Activated naive CD4-positive, alpha-beta T cell treated with anti-CD3 and anti-CD28 coated beads, Interleukin-2, amount 10 ng/mL, durations not matched to agents 7 days and 5 days (primary cell): ENCODE measurements around the gene COL9A1.

ENCODE experiments used
- CTCF ChIA-PET: fragments of 350-600 bp; sonication (Branson Sonifier 250); formaldehyde crosslinking; loops from one replicate; lab custom pipeline; 2021; ENCODE audit warnings: antibody characterized with exemption; lab: Charles Lee
- DNase-seq: peaks from one replicate; pipeline ENCODE4 v3.0.0-alpha.2; 2020
- H3K27ac Mint-ChIP-seq: one replicate; pipeline ENCODE4 v1.8.0; 2021; ENCODE audit warnings: mild to moderate bottlenecking, moderate library complexity, mixed read lengths
- H3K27me3 Mint-ChIP-seq: one replicate; pipeline ENCODE4 v1.8.0; 2021; ENCODE audit warnings: mild to moderate bottlenecking, mixed read lengths
- H3K36me3 Mint-ChIP-seq: one replicate; pipeline ENCODE4 v1.8.0; 2021; ENCODE audit warnings: mixed read lengths
- H3K4me1 Mint-ChIP-seq: one replicate; pipeline ENCODE4 v1.8.0; 2021; ENCODE audit warnings: mixed read lengths
- H3K4me3 Mint-ChIP-seq: one replicate; pipeline ENCODE4 v1.8.0; 2021; ENCODE audit warnings: mild to moderate bottlenecking, moderate library complexity, mixed read lengths
- H3K9me3 Mint-ChIP-seq: one replicate; pipeline ENCODE4 v1.8.0; 2021; ENCODE audit warnings: mixed read lengths

COL9A1 gene

GRCh38 chr6:70280400-70280853, 22.5 kb downstream of the COL9A1 start:
- DNase-seq: no peak
- H3K4me1 Mint-ChIP-seq: no peaks in the 10 kb centered on the region
- H3K9me3 Mint-ChIP-seq: no peaks in the 10 kb centered on the region
- no peaks in the 10 kb centered on the region for H3K36me3 Mint-ChIP-seq
- CTCF ChIA-PET: no interaction called here
- H3K27ac Mint-ChIP-seq: no peak overlapping the region
- H3K4me3 Mint-ChIP-seq: no peak overlapping the region
- peaks cover 45% of the 10 kb centered on the region for H3K27me3 Mint-ChIP-seq

DNA sequence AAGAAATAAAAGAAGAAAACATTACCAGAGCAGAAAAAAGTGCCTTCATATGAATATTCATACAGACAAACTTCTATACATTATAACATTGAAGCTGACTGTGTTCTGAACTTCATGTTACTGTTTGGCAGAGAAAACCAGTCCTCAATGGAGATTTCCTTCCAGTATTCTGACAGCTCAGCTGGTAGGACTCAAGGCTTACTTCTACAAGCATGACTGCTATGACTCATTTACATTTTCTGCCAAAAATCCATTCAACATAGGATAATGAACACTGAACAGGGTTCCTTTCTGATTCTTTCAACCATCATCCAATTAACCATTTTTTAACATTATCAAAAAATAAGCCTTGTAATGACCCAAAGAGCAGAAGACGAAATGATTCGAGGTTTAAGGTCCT, 25.4 kb downstream of the COL9A1 start:
- CTCF ChIA-PET: no interaction called here
- Mint-ChIP-seq H3K9me3 (no peaks in the 10 kb centered on the region), H3K4me1 (no peaks in the 10 kb centered on the region), H3K27me3 (peaks cover 26% of the 10 kb centered on the region), H3K4me3 (no peak overlapping the region), H3K27ac (no peak overlapping the region), H3K36me3 (no peaks in the 10 kb centered on the region)
- DNase-seq: no peak

GRCh38 chr6:70274338-70274737, 28.5 kb downstream of the COL9A1 start:
- Mint-ChIP-seq H3K27me3 (no peaks in the 10 kb centered on the region), H3K4me3 (no peak overlapping the region), H3K36me3 (no peaks in the 10 kb centered on the region), H3K4me1 (no peaks in the 10 kb centered on the region), H3K27ac (no peak overlapping the region), H3K9me3 (no peaks in the 10 kb centered on the region)
- CTCF ChIA-PET: interaction anchor here (0.7 kb wide), 1 partner anchor 53 kb away, joined by 5 read pairs; no protein-coding TSS in a partner anchor
- DNase-seq: no peak

- Mint-ChIP-seq H3K36me3 (no peaks in the 10 kb centered on the region), H3K27me3 (no peaks in the 10 kb centered on the region), H3K9me3 (no peaks in the 10 kb centered on the region), H3K4me1 (no peaks in the 10 kb centered on the region), H3K4me3 (no peak overlapping the region), H3K27ac (no peak overlapping the region)
- no peak for DNase-seq
- CTCF ChIA-PET: no interaction called here
These were observed 30.8 kb downstream of the COL9A1 start for GRCh38 chr6:70272071-70272470.

DNA sequence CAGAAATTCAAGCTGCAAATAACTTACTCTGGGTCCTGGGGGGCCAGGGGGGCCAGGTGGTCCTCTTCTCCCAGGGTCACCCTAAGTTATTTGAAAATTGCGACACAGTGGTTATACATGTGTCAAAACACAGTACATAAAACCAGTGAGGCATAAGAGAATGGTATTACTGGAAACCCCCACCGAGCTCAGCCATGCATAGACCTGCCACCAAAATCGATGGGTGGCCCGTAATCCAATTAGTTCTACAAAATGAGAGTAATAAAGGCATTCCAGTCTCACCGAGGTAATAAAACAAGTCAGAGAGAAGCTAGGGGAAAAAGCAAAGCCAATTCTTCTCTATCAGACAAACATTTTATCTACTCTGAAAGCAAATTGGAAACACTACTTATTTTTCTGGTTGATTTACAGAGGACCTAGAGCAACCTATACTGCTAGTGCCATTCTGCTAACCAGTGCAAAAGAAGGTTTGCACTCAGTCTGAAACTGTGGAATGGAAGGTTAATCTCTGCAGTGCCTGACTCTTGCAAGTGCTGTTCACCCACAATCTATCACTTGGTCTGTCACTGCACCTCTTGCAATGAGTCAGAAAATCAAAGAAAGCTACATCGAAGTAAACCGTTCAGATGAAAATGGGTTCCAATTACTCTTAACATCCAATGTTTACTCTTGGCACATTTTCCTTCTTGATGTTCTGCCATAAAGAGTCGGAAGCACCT, 32.4 kb downstream of the COL9A1 start:
- Mint-ChIP-seq H3K4me3 (no peak overlapping the region), H3K4me1 (no peaks in the 10 kb centered on the region), H3K27ac (no peak overlapping the region), H3K36me3 (no peaks in the 10 kb centered on the region), H3K27me3 (no peaks in the 10 kb centered on the region), H3K9me3 (no peaks in the 10 kb centered on the region)
- no peak for DNase-seq
- CTCF ChIA-PET: no interaction called here

- H3K4me1 Mint-ChIP-seq: no peaks in the 10 kb centered on the region
- DNase-seq: no peak
- H3K9me3 Mint-ChIP-seq: no peaks in the 10 kb centered on the region
- no peak overlapping the region for H3K4me3 Mint-ChIP-seq
- CTCF ChIA-PET: no interaction called here
- no peak overlapping the region for H3K27ac Mint-ChIP-seq
- H3K36me3 Mint-ChIP-seq: no peaks in the 10 kb centered on the region
- no peaks in the 10 kb centered on the region for H3K27me3 Mint-ChIP-seq
These were observed 36.7 kb downstream of the COL9A1 start for GRCh38 chr6:70266142-70266541.

DNA sequence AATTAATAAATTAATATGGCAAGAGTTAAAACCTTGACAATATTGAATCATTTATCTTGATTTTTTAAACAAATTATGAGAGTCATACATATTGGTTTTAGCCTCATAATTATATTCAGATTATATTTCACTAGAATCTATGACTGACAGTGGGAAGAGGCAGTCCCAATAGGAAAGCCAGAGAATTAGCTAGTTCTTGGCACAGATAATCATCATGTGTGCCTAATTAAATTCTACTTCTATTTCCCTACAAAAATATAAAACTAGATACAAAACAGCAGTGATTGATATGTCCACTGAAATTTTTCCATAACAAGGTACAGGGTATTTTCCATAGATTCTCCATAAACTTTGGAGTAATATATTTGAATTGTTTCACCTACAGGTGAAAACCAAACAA, 38.6 kb downstream of the COL9A1 start:
- Mint-ChIP-seq H3K27me3 (no peaks in the 10 kb centered on the region), H3K4me1 (no peaks in the 10 kb centered on the region), H3K4me3 (no peak overlapping the region), H3K9me3 (no peaks in the 10 kb centered on the region), H3K27ac (no peak overlapping the region), H3K36me3 (no peaks in the 10 kb centered on the region)
- no peak for DNase-seq
- CTCF ChIA-PET: no interaction called here

DNA sequence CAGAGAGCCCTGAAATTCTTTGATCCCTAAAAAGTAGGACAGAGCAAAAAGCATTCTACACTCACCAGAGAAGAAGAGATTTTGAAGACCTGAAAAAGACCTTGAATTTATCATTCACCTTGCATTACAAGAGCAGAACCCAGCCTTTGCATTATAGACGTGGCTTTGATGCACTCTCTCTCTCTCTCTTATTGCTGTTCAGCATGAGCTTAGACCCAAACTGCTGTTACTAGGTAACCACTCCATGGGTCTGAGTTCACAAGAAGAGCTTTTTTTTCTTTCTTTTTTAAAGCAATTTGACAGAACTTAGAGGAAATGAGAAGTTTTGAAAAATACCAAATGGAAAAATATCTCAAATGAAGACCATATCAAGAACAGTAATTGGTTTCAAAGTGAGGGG, 44.4 kb downstream of the COL9A1 start:
- H3K4me1 Mint-ChIP-seq: no peaks in the 10 kb centered on the region
- no peak overlapping the region for H3K27ac Mint-ChIP-seq
- no peaks in the 10 kb centered on the region for H3K9me3 Mint-ChIP-seq
- no peak overlapping the region for H3K4me3 Mint-ChIP-seq
- CTCF ChIA-PET: interaction anchor here (0.7 kb wide), 1 partner anchor 1297 kb away, joined by 3 read pairs; no protein-coding TSS in a partner anchor
- no peak for DNase-seq
- H3K36me3 Mint-ChIP-seq: no peaks in the 10 kb centered on the region
- H3K27me3 Mint-ChIP-seq: no peaks in the 10 kb centered on the region

DNA sequence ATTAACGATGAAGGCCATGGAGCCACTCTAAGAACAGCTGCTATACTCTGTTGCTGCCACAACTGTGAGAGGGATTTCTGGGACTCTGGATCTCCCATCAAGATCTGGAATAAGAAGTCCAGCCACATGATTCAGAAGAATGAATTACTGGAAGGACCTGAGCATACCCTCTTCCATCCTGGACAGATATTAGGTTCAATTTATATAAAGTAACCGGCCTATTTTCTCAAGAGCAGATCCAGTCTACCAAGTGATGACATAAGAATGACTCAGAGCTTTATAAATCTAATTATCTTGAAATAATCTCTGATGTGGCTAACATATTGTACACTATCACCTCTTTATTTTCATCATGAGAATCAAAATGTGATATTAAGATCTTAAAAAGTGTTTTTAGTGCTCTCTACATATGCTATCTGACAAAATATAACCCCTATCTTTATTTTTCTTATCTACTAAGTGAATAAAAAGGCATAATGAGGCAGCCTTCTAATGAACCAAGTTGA, 45.1 kb downstream of the COL9A1 start:
- CTCF ChIA-PET: no interaction called here
- Mint-ChIP-seq H3K27ac (no peak overlapping the region), H3K27me3 (no peaks in the 10 kb centered on the region), H3K4me3 (no peak overlapping the region), H3K36me3 (no peaks in the 10 kb centered on the region), H3K9me3 (no peaks in the 10 kb centered on the region), H3K4me1 (no peaks in the 10 kb centered on the region)
- DNase-seq: no peak

DNA sequence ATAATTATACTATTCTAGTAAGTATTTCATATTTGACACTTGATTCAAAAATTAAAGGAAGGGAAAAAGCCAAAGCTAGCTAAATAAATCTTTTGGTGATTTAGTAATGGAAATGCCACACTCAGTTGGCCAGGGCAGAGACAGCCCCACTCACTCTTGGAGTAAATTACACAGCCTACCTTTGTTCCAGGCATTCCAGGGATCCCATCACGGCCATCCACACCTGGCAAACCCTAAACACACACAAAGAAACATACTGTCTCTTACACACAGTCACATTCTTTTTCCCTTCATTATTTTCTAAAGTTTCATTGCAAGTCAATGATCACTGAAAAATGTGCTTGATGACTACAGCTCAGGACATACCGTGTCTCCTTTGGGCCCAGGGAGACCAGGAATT, 48.1 kb downstream of the COL9A1 start:
- Mint-ChIP-seq H3K36me3 (no peaks in the 10 kb centered on the region), H3K9me3 (no peaks in the 10 kb centered on the region)
- CTCF ChIA-PET: interaction anchor here (2.6 kb wide), 1 partner anchor 33 kb away, joined by 8 read pairs; no protein-coding TSS in a partner anchor

GRCh38 chr6:70253923-70254322, 49.0 kb downstream of the COL9A1 start:
- H3K9me3 Mint-ChIP-seq: no peaks in the 10 kb centered on the region
- no peak overlapping the region for H3K4me3 Mint-ChIP-seq
- CTCF ChIA-PET: interaction anchor here (0.6 to 2.6 kb wide), 2 partner anchors 33 to 103 kb away, joined by 3 to 8 read pairs; no protein-coding TSS in a partner anchor
- DNase-seq: no peak
- no peaks in the 10 kb centered on the region for H3K27me3 Mint-ChIP-seq
- H3K36me3 Mint-ChIP-seq: no peaks in the 10 kb centered on the region
- H3K27ac Mint-ChIP-seq: no peak overlapping the region
- no peaks in the 10 kb centered on the region for H3K4me1 Mint-ChIP-seq

More for the DNA sequence above, 48.1 kb downstream of the COL9A1 start:
- Mint-ChIP-seq H3K4me1 (no peaks in the 10 kb centered on the region), H3K4me3 (no peak overlapping the region), H3K27me3 (no peaks in the 10 kb centered on the region), H3K27ac (no peak overlapping the region)
- DNase-seq: no peak

- DNase-seq: no peak
- no peaks in the 10 kb centered on the region for H3K27me3 Mint-ChIP-seq
- H3K36me3 Mint-ChIP-seq: no peaks in the 10 kb centered on the region
- CTCF ChIA-PET: no interaction called here
- no peak overlapping the region for H3K27ac Mint-ChIP-seq
- H3K4me3 Mint-ChIP-seq: no peak overlapping the region
- H3K4me1 Mint-ChIP-seq: no peaks in the 10 kb centered on the region
- H3K9me3 Mint-ChIP-seq: no peaks in the 10 kb centered on the region
These were observed 50.3 kb downstream of the COL9A1 start for GRCh38 chr6:70252604-70253003.

- DNase-seq: no peak
- no peaks in the 10 kb centered on the region for H3K4me1 Mint-ChIP-seq
- no peaks in the 10 kb centered on the region for H3K36me3 Mint-ChIP-seq
- H3K27ac Mint-ChIP-seq: no peak overlapping the region
- no peaks in the 10 kb centered on the region for H3K9me3 Mint-ChIP-seq
- H3K27me3 Mint-ChIP-seq: peaks cover 6% of the 10 kb centered on the region
- H3K4me3 Mint-ChIP-seq: no peak overlapping the region
- CTCF ChIA-PET: no interaction called here
These were observed 56.8 kb downstream of the COL9A1 start for GRCh38 chr6:70246118-70246517.

- CTCF ChIA-PET: no interaction called here
- no peaks in the 10 kb centered on the region for H3K4me1 Mint-ChIP-seq
- no peaks in the 10 kb centered on the region for H3K9me3 Mint-ChIP-seq
- H3K27ac Mint-ChIP-seq: no peak overlapping the region
- peaks cover 6% of the 10 kb centered on the region for H3K27me3 Mint-ChIP-seq
- DNase-seq: no peak
- H3K4me3 Mint-ChIP-seq: no peak overlapping the region
- no peaks in the 10 kb centered on the region for H3K36me3 Mint-ChIP-seq
These were observed 60.9 kb downstream of the COL9A1 start for GRCh38 chr6:70241991-70242420.

DNA sequence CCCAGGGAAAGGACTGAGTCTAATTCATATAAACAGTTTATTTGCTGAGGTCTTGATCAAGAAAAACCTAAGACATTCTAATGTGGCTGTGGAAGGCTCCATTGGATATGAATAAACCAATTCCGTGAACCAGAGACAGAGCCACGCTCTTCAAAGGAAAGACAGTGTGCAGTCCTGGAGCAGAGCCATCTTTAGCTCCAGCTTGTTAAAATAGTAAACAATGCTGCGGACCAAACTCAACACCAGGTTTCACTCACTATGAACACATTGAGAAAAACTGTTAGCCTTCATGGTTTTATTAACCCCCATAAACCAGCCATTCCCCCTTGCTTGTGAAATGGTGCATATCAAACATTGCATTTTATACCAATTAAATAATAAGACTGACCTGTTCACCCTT, 61.9 kb downstream of the COL9A1 start:
- Mint-ChIP-seq H3K27me3 (peaks cover 6% of the 10 kb centered on the region), H3K27ac (no peak overlapping the region), H3K36me3 (no peaks in the 10 kb centered on the region), H3K4me1 (no peaks in the 10 kb centered on the region), H3K4me3 (no peak overlapping the region), H3K9me3 (no peaks in the 10 kb centered on the region)
- CTCF ChIA-PET: no interaction called here
- no peak for DNase-seq
